Glutamatergic neuron (in vitro differentiated cells): Measurements from ENCODE around the gene RAB6B. TPM values are rescaled to one million over a fixed set of nuclear protein-coding genes. Genes with fewer than 3 reads are reported as not detected.

Experiments used
- DNase-seq: peaks from one replicate; pipeline ENCODE4 v3.0.0; 2022
- H3K27ac Mint-ChIP-seq: one replicate; pipeline ENCODE4 v1.8.0; 2020; ENCODE audit warnings: mild to moderate bottlenecking, mixed read lengths, inconsistent platforms; ENCODE audit not compliant: unreplicated experiment
- H3K27me3 Mint-ChIP-seq: one replicate; pipeline ENCODE4 v1.8.0; 2020; ENCODE audit warnings: mild to moderate bottlenecking, moderate library complexity, mixed read lengths, inconsistent platforms; ENCODE audit not compliant: unreplicated experiment
- H3K36me3 Mint-ChIP-seq: one replicate; pipeline ENCODE4 v1.8.0; 2020; ENCODE audit warnings: mild to moderate bottlenecking, mixed read lengths, inconsistent platforms; ENCODE audit not compliant: unreplicated experiment
- H3K4me1 Mint-ChIP-seq: one replicate; pipeline ENCODE4 v1.8.0; 2020; ENCODE audit warnings: mild to moderate bottlenecking, low read depth, mixed read lengths, inconsistent platforms; ENCODE audit not compliant: unreplicated experiment
- H3K4me3 Mint-ChIP-seq: one replicate; pipeline ENCODE4 v1.8.0; 2020; ENCODE audit warnings: mild to moderate bottlenecking, mixed read lengths, inconsistent platforms; ENCODE audit not compliant: unreplicated experiment
- H3K9me3 Mint-ChIP-seq: one replicate; pipeline ENCODE4 v1.8.0; 2020; ENCODE audit warnings: mild to moderate bottlenecking, moderate library complexity, mixed read lengths, inconsistent platforms; ENCODE audit not compliant: unreplicated experiment
- CTCF ChIP-seq: fragments of 200-600 bp; sonication (generic); IDR thresholded peaks from one replicate; pipeline ENCODE4 v1.5.0; 2021; ENCODE audit not compliant: partially characterized antibody, unreplicated experiment
- total RNA-seq: library from RNA; stranded (reverse); fragmentation: NEBNext Ultra II Directional; extraction: Animal tissue kit (Norgen Biotek cat#: 25700); gene quantifications from one replicate; pipeline ENCODE4 v1.2.1, GENCODE V29; 2021; ENCODE audit not compliant: unreplicated experiment

Gene RAB6B
- total RNA-seq, 1 donor from 2014 or later = 222 TPM

DNA sequence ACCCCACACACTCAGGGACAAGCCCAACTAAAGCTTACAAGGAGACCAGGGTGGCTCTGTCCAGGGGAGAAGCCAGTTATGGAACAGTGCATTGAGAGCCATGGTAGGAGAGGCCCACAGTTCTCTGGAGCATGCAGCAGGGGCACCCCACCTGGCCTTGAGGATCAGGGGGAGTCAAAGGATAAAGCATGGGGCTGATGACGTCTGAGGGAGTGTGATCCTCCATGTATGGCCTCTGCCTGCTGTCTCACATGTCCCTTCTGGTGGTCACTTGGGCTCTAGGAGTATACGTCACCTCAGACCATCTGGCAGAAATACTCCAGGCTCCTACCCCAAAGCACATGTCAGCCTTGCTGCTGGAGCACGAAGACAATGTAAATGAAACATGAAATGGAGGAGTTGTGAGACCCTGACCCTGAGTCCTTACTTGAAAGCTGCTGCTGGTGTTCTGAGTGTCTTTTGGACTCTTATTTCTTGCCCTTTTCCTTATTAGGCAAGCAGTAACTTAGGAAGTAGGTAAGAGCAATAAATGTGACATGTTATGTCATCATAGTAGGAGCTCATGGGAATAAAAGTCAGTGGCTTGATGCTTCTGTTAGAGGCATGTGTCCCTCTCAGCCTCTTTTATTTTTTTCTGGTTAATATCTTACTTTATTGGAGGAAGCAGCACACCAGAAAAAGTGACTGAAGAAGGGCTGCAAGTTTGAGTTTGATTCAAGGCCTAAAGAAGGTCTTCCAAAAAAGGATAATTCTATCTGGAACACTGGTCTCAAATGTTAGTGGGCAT is 74.6 kb downstream of the RAB6B start:
- Mint-ChIP-seq H3K27me3 (peaks cover 6% of the 10 kb centered on the region), H3K9me3 (peaks cover 19% of the 10 kb centered on the region), H3K36me3 (peaks cover 6% of the 10 kb centered on the region), H3K4me3 (no peak overlapping the region), H3K4me1 (peaks cover 15% of the 10 kb centered on the region), H3K27ac (peak overlapping the region; percentile 92)
- TF ChIP-seq CTCF = no peak
- DNase-seq = no peak

DNA sequence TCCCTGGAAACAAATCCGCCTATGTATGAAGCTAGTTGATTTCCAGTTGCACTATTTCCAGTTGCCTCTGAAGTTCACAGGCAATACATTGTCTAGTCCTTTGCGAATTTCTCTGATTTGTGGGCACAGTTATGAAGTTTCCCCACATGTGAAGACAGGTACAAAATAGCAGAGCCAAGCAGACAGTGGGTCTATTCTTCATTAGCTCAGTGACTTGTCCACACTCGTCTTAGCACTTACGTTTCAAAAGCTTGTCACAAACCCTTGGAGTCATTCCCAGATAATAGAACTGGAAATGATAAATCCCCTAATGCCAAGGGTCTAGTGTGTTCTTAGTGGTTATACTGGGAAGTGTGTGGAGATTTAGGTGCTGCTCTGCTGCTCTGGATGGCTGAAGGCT is 75.6 kb downstream of the RAB6B start:
- no peak for TF ChIP-seq CTCF
- Mint-ChIP-seq H3K27ac (no peak overlapping the region), H3K4me3 (no peak overlapping the region), H3K4me1 (peaks cover 15% of the 10 kb centered on the region), H3K9me3 (peaks cover 17% of the 10 kb centered on the region), H3K36me3 (peaks cover 2% of the 10 kb centered on the region), H3K27me3 (peaks cover 5% of the 10 kb centered on the region)
- DNase-seq = no peak

- peaks cover 8% of the 10 kb centered on the region for H3K4me1 Mint-ChIP-seq
- no peaks in the 10 kb centered on the region for H3K9me3 Mint-ChIP-seq
- H3K36me3 Mint-ChIP-seq = no peaks in the 10 kb centered on the region
Observed at GRCh38 chr3:133815386-133815785, 80.3 kb downstream of the RAB6B start.

GRCh38 chr3:133812872-133813271 is 82.8 kb downstream of the RAB6B start:
- no peak for TF ChIP-seq CTCF
- Mint-ChIP-seq H3K4me1 (peaks cover 8% of the 10 kb centered on the region), H3K27ac (peak overlapping the region; percentile 78), H3K36me3 (no peaks in the 10 kb centered on the region), H3K27me3 (no peaks in the 10 kb centered on the region), H3K4me3 (peak overlapping the region; percentile 51), H3K9me3 (no peaks in the 10 kb centered on the region)
- no peak for DNase-seq

More at GRCh38 chr3:133815386-133815785, 80.3 kb downstream of the RAB6B start:
- TF ChIP-seq CTCF = no peak
- Mint-ChIP-seq H3K27ac (no peak overlapping the region), H3K4me3 (no peak overlapping the region), H3K27me3 (no peaks in the 10 kb centered on the region)
- DNase-seq = no peak

DNA sequence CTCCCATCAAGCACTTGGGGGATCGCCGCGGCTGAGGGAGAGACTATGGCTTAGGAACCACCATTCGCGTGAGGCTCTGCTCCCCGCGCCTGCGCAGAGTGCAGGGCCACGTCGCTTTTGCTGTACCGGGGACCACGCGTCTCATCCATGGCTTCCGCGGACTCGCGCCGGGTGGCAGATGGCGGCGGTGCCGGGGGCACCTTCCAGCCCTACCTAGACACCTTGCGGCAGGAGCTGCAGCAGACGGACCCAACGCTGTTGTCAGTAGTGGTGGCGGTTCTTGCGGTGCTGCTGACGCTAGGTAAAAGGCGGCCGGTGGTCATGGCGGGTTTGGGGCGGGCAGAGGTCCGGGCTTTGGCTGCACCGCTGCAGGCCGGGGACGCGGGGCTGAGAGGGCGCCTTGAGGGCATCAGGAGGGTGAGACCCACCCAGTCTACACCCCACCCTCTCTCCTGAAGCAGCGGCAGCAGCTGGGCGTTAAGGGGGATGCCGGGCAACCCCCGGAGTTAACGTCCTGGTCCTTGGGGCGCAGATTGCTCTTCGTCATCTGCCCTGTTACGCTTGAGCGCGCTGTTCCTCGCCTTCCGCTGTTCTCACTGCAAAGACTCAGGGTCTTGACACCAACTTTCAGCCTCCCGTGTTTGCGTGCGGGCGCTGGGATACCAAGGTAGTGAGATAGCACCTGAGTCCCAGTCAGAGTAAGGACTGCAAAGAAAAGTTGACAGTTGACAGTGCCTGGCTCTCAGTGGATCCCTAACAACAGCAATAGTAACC is 89.8 kb downstream of the RAB6B start, which contains the start of gene SRPRB:
Gene SRPRB (plus strand): TSS at position 114 of the 774 bp plus-strand sequence. CDS start 34 bp downstream, at position 148.
- peaks cover 7% of the 10 kb centered on the region for H3K36me3 Mint-ChIP-seq
- H3K9me3 Mint-ChIP-seq = peaks cover 9% of the 10 kb centered on the region
- H3K27me3 Mint-ChIP-seq = peaks cover 2% of the 10 kb centered on the region
- DNase-seq = peak; percentile 97
- peaks cover 7% of the 10 kb centered on the region for H3K4me1 Mint-ChIP-seq
- peak within 1 kb of the TSS; percentile 96 for H3K4me3 Mint-ChIP-seq
- no peak for TF ChIP-seq CTCF
- peak within 1 kb of the TSS; percentile 97 for H3K27ac Mint-ChIP-seq
